PC-3 (cell line): Measurements from ENCODE around the gene TROAP. TPM values are rescaled to one million over a fixed set of nuclear protein-coding genes. Genes with fewer than 3 reads are reported as not detected.

ENCODE experiments used
- ATAC-seq: fragments of 200-7000 bp; cut with Tn5 transposase; 2 replicates; pipeline ENCODE4 v1.9.1; 2020; ENCODE audit warnings: mild to moderate bottlenecking, moderate library complexity
- Bru-seq: library from RNA; stranded (reverse); fragments of 400-500 nt; gene quantifications from one replicate; lab custom pipeline; 2021; lab: Mats Ljungman, UMichigan
- BruChase-seq, 2 experiments: library from RNA; stranded (reverse); fragments of 400-500 nt; gene quantifications; one replicate each; lab custom pipeline; 2021; lab: Mats Ljungman, UMichigan
- BruUV-seq: library from RNA; stranded (reverse); fragments of 400-500 nt; replicated peaks from 2 replicates; lab custom pipeline; 2021; lab: Mats Ljungman, UMichigan
- CTCF ChIA-PET: fragments of 300-600 bp; sonication (Branson Sonifier 250); formaldehyde crosslinking; loops from one replicate; lab custom pipeline; 2022; ENCODE audit warnings: antibody characterized with exemption; lab: Charles Lee
- POLR2A ChIA-PET: fragments of 300-600 bp; sonication (Branson Sonifier 250); formaldehyde crosslinking; loops from one replicate; lab custom pipeline; 2022; ENCODE audit warnings: antibody characterized with exemption; ENCODE audit not compliant: unreplicated experiment; lab: Charles Lee
- DNase-seq: peaks from one replicate; pipeline ENCODE4 v3.0.0-alpha.2; 2015
- H2AFZ ChIP-seq: fragments of 300-600 bp; sonication (generic); 2 replicates; pipeline ENCODE4 v1.6.0; 2016; ENCODE audit warnings: antibody characterized with exemption, low read length
- H3F3A ChIP-seq: fragments of 300-600 bp; sonication (generic); one replicate; pipeline ENCODE4 v1.6.0; 2017; ENCODE audit warnings: antibody characterized with exemption, low read length, control low read depth, mild to moderate bottlenecking; ENCODE audit not compliant: unreplicated experiment
- H3K27ac ChIP-seq: fragments of 300-600 bp; sonication (generic); 2 replicates; pipeline ENCODE4 v1.5.1; 2016; ENCODE audit warnings: mild to moderate bottlenecking, low read length
- H3K27me3 ChIP-seq: fragments of 300-600 bp; sonication (generic); 2 replicates; pipeline ENCODE4 v1.6.1; 2016; ENCODE audit warnings: low read length, mixed read lengths
- H3K36me3 ChIP-seq: fragments of 300-600 bp; sonication (generic); 2 replicates; pipeline ENCODE4 v1.6.1; 2016; ENCODE audit warnings: low read depth, mixed run types, low read length, mixed read lengths
- H3K4me1 ChIP-seq: fragments of 300-600 bp; sonication (generic); 2 replicates; pipeline ENCODE4 v1.5.1; 2016; ENCODE audit warnings: low read length; ENCODE audit not compliant: insufficient read depth
- H3K4me2 ChIP-seq: fragments of 300-600 bp; sonication (generic); 2 replicates; pipeline ENCODE4 v1.6.0; 2016; ENCODE audit warnings: low read length
- H3K4me3 ChIP-seq: fragments of 300-600 bp; sonication (generic); 2 replicates; pipeline ENCODE4 v1.5.1; 2016; ENCODE audit warnings: mild to moderate bottlenecking, low read length, mixed read lengths
- H3K79me2 ChIP-seq: fragments of 300-600 bp; sonication (generic); 2 replicates; pipeline ENCODE4 v1.6.1; 2017; ENCODE audit warnings: low read length, mixed read lengths
- H3K9ac ChIP-seq: fragments of 300-600 bp; sonication (generic); 2 replicates; pipeline ENCODE4 v1.6.0; 2016; ENCODE audit warnings: mild to moderate bottlenecking, low read length
- H3K9me2 ChIP-seq: fragments of 300-600 bp; sonication (generic); replicated peaks from 2 replicates; pipeline ENCODE4 v1.6.1; 2016; ENCODE audit warnings: mixed run types, low read length, mixed read lengths
- H3K9me3 ChIP-seq: fragments of 300-600 bp; sonication (generic); 2 replicates; pipeline ENCODE4 v1.6.1; 2016; ENCODE audit warnings: low read length, mixed read lengths
- H4K20me1 ChIP-seq: fragments of 300-600 bp; sonication (generic); 2 replicates; pipeline ENCODE4 v1.6.1; 2016; ENCODE audit warnings: low read length, mixed read lengths
- EZH2 ChIP-seq: fragments of 300-600 bp; sonication (generic); IDR thresholded peaks from one replicate; pipeline ENCODE4 v1.6.1; 2017; ENCODE audit warnings: antibody characterized with exemption, mild to moderate bottlenecking, low read length; ENCODE audit not compliant: unreplicated experiment
- EZH2phosphoT487 ChIP-seq: fragments of 300-600 bp; sonication (generic); IDR thresholded peaks from 2 replicates; pipeline ENCODE4 v1.6.1; 2018; ENCODE audit warnings: mild to moderate bottlenecking, antibody characterized with exemption, low read length, borderline replicate concordance
- intact Hi-C: fragments of 100-400 bp; cut with micrococcal nuclease; formaldehyde crosslinking; loops from 2 replicates; pipeline ENCODE4 v1.9.0; 2023
- long read RNA-seq: library from polyadenylated mRNA; unstranded; transcript quantifications from one replicate; pipeline ENCODE4 v2.0.0, GENCODE V29; 2021; ENCODE audit not compliant: unreplicated experiment
- total RNA-seq: library from RNA; depleted of rRNA; stranded (reverse); fragments of >200 nt; gene quantifications from 2 replicates; pipeline ENCODE4 v1.2.3, GENCODE V29; 2014; rRNA removed
- TF ChIP-seq, protein P1 (sequence below): fragments of 300-600 bp; sonication (generic); conservative IDR thresholded peaks from 2 replicates; pipeline ENCODE4 v1.5.1; 2017; ENCODE audit warnings: antibody characterized with exemption, low read depth, mild to moderate bottlenecking, low read length

Gene TROAP, protein sequence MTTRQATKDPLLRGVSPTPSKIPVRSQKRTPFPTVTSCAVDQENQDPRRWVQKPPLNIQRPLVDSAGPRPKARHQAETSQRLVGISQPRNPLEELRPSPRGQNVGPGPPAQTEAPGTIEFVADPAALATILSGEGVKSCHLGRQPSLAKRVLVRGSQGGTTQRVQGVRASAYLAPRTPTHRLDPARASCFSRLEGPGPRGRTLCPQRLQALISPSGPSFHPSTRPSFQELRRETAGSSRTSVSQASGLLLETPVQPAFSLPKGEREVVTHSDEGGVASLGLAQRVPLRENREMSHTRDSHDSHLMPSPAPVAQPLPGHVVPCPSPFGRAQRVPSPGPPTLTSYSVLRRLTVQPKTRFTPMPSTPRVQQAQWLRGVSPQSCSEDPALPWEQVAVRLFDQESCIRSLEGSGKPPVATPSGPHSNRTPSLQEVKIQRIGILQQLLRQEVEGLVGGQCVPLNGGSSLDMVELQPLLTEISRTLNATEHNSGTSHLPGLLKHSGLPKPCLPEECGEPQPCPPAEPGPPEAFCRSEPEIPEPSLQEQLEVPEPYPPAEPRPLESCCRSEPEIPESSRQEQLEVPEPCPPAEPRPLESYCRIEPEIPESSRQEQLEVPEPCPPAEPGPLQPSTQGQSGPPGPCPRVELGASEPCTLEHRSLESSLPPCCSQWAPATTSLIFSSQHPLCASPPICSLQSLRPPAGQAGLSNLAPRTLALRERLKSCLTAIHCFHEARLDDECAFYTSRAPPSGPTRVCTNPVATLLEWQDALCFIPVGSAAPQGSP
- total RNA-seq (99.2 and 103 TPM in 2 replicates), Bru-seq, nascent RNA (percentile 77 among the genes with signal in this experiment), BruChase-seq, experiment 1, labeled RNA remaining after a 6-hour chase (percentile 81 among the genes with signal in this experiment), BruChase-seq, experiment 2, labeled RNA remaining after a 2-hour chase (percentile 53 among the genes with signal in this experiment)
- long read RNA-seq, partial matches to known transcripts = 2 of 12 reads
- long read RNA-seq, other reads (novel, unspliced or antisense) = 6 of 12 reads

DNA sequence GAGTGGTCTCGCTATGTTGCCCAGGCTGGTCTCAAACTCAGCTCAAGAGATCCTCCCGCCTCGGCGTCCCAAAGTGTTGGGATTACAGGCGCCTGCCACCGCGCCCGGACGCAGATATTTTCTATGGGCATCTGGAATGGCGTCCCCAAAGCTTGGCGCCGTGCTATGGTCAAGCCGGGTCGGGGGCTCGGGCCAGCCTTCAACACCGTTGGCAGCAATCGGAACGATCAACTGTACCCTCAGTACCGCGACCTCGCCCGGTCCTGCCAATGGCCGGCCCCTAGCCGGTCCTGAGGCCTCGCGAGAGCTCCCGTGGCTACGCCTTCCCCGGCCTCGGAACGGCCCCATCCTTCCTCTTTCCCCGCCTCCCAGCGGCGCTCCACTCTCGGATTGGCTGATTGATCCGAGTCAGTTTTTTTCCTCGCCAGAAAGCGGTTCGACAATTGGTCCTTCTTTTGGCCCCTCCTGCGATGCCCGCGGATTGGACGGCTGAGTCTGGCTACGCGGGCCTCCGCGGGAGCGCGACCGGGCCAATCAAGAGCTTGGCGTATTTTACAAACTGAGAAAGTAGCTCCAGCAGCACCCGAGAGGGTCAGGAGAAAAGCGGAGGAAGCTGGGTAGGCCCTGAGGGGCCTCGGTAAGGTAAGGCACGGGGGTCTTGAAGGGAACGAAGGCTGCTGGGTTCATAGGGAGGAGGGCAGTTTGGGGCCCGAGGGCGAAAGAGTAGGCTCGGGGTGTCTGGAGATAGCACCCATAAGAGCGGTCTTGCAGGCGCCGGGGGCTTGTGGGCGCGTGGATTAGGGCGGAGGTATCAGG is at the start of gene TROAP:
TROAP (plus strand) TSS at position 548 of the 816 bp plus-strand sequence. CDS start 354 bp downstream, outside the sequence.
- H3K36me3 ChIP-seq = peaks cover 22% of the 10 kb centered on the region
- intact Hi-C loops = no loop called here
- POLR2A ChIA-PET = interaction anchor here (0.5 to 1.0 kb wide), 11 partner anchors 9 to 991 kb away, joined by 3 to 8 read pairs (median 4); partner anchors contain the start of gene SPATS2
- peak; percentile 99 for DNase-seq
- peak within 1 kb of the TSS; percentile 91 for H3K9ac ChIP-seq
- no peaks in the 10 kb centered on the region for H3F3A ChIP-seq
- CTCF ChIA-PET = interaction anchor here (0.6 to 1.7 kb wide), 9 partner anchors 9 to 334 kb away, joined by 3 to 23 read pairs (median 5); partner anchors contain the start of gene DNAJC22
- peak within 1 kb of the TSS; percentile 95 for H2AFZ ChIP-seq
- H4K20me1 ChIP-seq = no peaks in the 10 kb centered on the region
- no peaks in the 10 kb centered on the region for H3K9me3 ChIP-seq
- no TSS peak for BruUV-seq
- no peaks in the 10 kb centered on the region for H3K27me3 ChIP-seq
- peak within 1 kb of the TSS; percentile 87 for H3K4me3 ChIP-seq
- H3K4me2 ChIP-seq = peak within 1 kb of the TSS; percentile 100
- 0 out of 2 replicates have a peak within 1 kb of the TSS, but pooled peaks have one; percentile 9 for H3K27ac ChIP-seq
- H3K4me1 ChIP-seq = peaks cover 12% of the 10 kb centered on the region; the same call in 1 of the 2 replicates
- H3K79me2 ChIP-seq = peaks cover 19% of the 10 kb centered on the region
- ATAC-seq = peak; percentile 99
- no peaks in the 10 kb centered on the region for H3K9me2 ChIP-seq
- TF ChIP-seq, protein P1, sequence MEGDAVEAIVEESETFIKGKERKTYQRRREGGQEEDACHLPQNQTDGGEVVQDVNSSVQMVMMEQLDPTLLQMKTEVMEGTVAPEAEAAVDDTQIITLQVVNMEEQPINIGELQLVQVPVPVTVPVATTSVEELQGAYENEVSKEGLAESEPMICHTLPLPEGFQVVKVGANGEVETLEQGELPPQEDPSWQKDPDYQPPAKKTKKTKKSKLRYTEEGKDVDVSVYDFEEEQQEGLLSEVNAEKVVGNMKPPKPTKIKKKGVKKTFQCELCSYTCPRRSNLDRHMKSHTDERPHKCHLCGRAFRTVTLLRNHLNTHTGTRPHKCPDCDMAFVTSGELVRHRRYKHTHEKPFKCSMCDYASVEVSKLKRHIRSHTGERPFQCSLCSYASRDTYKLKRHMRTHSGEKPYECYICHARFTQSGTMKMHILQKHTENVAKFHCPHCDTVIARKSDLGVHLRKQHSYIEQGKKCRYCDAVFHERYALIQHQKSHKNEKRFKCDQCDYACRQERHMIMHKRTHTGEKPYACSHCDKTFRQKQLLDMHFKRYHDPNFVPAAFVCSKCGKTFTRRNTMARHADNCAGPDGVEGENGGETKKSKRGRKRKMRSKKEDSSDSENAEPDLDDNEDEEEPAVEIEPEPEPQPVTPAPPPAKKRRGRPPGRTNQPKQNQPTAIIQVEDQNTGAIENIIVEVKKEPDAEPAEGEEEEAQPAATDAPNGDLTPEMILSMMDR = no peak
- TF ChIP-seq EZH2 (no peak), EZH2phosphoT487 (no peak)

DNA sequence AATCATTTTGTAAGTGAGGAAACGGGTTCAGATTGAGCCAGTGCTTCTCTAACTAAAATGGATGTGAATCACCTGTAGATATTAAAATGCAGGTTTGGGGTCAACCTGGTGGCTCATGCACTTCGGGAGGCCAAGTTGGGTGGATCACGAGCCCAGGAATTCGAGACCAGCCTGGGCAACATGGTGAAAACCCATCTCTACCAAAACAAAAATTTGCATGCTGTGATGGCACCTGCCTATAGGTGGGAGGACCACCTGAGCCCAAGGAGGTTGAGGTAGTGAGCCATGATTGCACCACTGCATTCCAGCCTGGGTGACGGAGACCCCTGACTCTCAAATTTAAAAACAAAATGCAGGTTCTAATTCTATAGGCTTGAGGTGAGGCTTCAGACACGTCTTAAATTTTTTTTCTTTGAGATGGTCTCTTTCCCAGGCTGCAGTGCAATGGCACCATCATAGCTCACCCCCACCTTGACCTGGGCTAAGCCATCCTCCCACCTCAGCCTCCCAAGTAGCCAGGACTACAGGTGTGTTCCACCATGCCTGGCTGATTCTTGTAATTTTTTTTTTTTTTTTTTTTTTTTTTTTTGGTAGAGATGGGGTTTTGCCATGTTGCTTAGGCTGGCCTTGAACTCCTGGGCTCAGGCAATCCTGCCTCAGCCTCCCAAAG is 49.2 kb upstream of the TROAP start:
- ChIA-PET CTCF (no interaction called here), POLR2A (interaction anchor here (0.7 kb wide), 1 partner anchor 19 kb away, joined by 3 read pairs; no protein-coding TSS in a partner anchor)
- TF ChIP-seq, protein P1 = no peak
- TF ChIP-seq EZH2phosphoT487 = no peak
- TF ChIP-seq EZH2 = no peak
- Histone ChIP-seq H3K9ac (no peak overlapping the region), H3K4me1 (peaks cover 10% of the 10 kb centered on the region), H2AFZ (no peak overlapping the region), H3F3A (peaks cover 40% of the 10 kb centered on the region), H3K27me3 (no peaks in the 10 kb centered on the region), H4K20me1 (peaks cover 52% of the 10 kb centered on the region), H3K4me3 (no peak overlapping the region), H3K36me3 (peaks cover 41% of the 10 kb centered on the region), H3K27ac (no peak overlapping the region), H3K4me2 (no peak overlapping the region), H3K79me2 (peaks cover 29% of the 10 kb centered on the region), H3K9me3 (no peaks in the 10 kb centered on the region), H3K9me2 (no peaks in the 10 kb centered on the region)
- no TSS peak for BruUV-seq
- DNase-seq (no peak), ATAC-seq (no peak)
- intact Hi-C loops = no loop called here
